ENCODE data around the gene DCLK3. TPM values are rescaled to one million over a fixed set of nuclear protein-coding genes. Genes with fewer than 3 reads are reported as not detected.

Gene DCLK3
- total RNA-seq, 1 experiment from 2014 or later, result 0.55 TPM

- H3K4me3 Mint-ChIP-seq, result no peak overlapping the region
- no peaks in the 10 kb centered on the region for H3K27me3 Mint-ChIP-seq (ENCODE audit: low read depth)
- no peak overlapping the region for H3K27ac Mint-ChIP-seq
- no peak for DNase-seq (ENCODE audit: low spot score)
- peak; percentile 38 for ATAC-seq
- POLR2A ChIA-PET, result no interaction called here
- TF ChIP-seq SMAD3 (CRISPR knock-in tag; IDR thresholded peaks at IDR 0.05; ENCODE audit: borderline replicate concordance) (no peak), OVOL2 (CRISPR knock-in tag; IDR thresholded peaks at IDR 0.05; ENCODE audit: borderline replicate concordance) (no peak), CTCF (IDR thresholded peaks at IDR 0.05) (no peak), NR2C2 (CRISPR knock-in tag; IDR thresholded peaks at IDR 0.05) (no peak), ZNF396 (CRISPR knock-in tag; IDR thresholded peaks at IDR 0.05; ENCODE audit: borderline replicate concordance) (no peak), FOXJ3 (CRISPR knock-in tag; IDR thresholded peaks at IDR 0.05; ENCODE audit: borderline replicate concordance) (no peak), ZNF425 (CRISPR knock-in tag; conservative IDR thresholded peaks at IDR 0.05) (no peak), TCF7 (CRISPR knock-in tag; IDR thresholded peaks at IDR 0.05; ENCODE audit: low read depth) (no peak), ETV6 (CRISPR knock-in tag; IDR thresholded peaks at IDR 0.05) (no peak), ZNF281 (CRISPR knock-in tag; IDR thresholded peaks at IDR 0.05) (no peak), E2F5 (CRISPR knock-in tag; IDR thresholded peaks at IDR 0.05) (no peak), PREB (CRISPR knock-in tag; IDR thresholded peaks at IDR 0.05; ENCODE audit: borderline replicate concordance) (no peak), ESRRA (CRISPR knock-in tag; IDR thresholded peaks at IDR 0.05; ENCODE audit: borderline replicate concordance) (no peak), JUN (CRISPR knock-in tag; IDR thresholded peaks at IDR 0.05) (no peak), ZNF138 (CRISPR knock-in tag; conservative IDR thresholded peaks at IDR 0.05) (no peak), CBFB (CRISPR knock-in tag; IDR thresholded peaks at IDR 0.05; ENCODE audit: low read depth) (no peak), GABPB1 (CRISPR knock-in tag; IDR thresholded peaks at IDR 0.05) (no peak), TEAD4 (CRISPR knock-in tag; IDR thresholded peaks at IDR 0.05) (no peak), IRF1 (CRISPR knock-in tag; IDR thresholded peaks at IDR 0.05) (no peak), NFATC4 (CRISPR knock-in tag; IDR thresholded peaks at IDR 0.05) (no peak)
- no peaks in the 10 kb centered on the region for H3K4me1 Mint-ChIP-seq
- no peaks in the 10 kb centered on the region for H3K36me3 Mint-ChIP-seq
- CTCF ChIA-PET, result interaction anchor here (0.9 kb wide), 1 partner anchor 584 kb away, joined by 3 read pairs; no protein-coding TSS in a partner anchor
- H3K9me3 Mint-ChIP-seq, result no peaks in the 10 kb centered on the region
These were observed 56.5 kb downstream of the DCLK3 start for GRCh38 chr3:36707623-36708409.

Data from WTC11 (cell line).